Islet of Langerhans (tissue), 1 donor: ENCODE results near the gene SLC26A8.
"Not testable (repeated sequence)": the region's sequence is repeated elsewhere in the genome, so short reads cannot be mapped to it uniquely, and the experiment has no call there.

Source experiments
- FAIRE-seq: peaks from one replicate; lab custom pipeline; 2011; peaks lifted over from hg19 to GRCh38; lab: Jason Lieb, UNC

The SLC26A8 gene

GRCh38 chr6:36000451-36000850, 24.0 kb downstream of the SLC26A8 start:
- FAIRE-seq = no peak

- no peak for FAIRE-seq
Measured at GRCh38 chr6:35993150-35993549, 31.3 kb downstream of the SLC26A8 start.

GRCh38 chr6:35988047-35988446, 36.4 kb downstream of the SLC26A8 start:
- FAIRE-seq = not testable (repeated sequence)

GRCh38 chr6:35984701-35985100, 39.7 kb downstream of the SLC26A8 start:
- FAIRE-seq = no peak

GRCh38 chr6:35980991-35981645, 43.3 kb downstream of the SLC26A8 start:
- FAIRE-seq = no peak

GRCh38 chr6:35980126-35980525, 44.3 kb downstream of the SLC26A8 start:
- not testable (repeated sequence) for FAIRE-seq

- FAIRE-seq = no peak
Measured at GRCh38 chr6:35977308-35977707, 47.1 kb downstream of the SLC26A8 start.

GRCh38 chr6:35973670-35974222, 50.7 kb downstream of the SLC26A8 start:
- FAIRE-seq = no peak

- FAIRE-seq = no peak
Measured at GRCh38 chr6:35972471-35973367, 51.7 kb downstream of the SLC26A8 start.

GRCh38 chr6:35970181-35970580, 54.3 kb downstream of the SLC26A8 start:
- no peak for FAIRE-seq

- no peak for FAIRE-seq
Measured at GRCh38 chr6:35969646-35970045, 54.8 kb downstream of the SLC26A8 start.

GRCh38 chr6:35968821-35969220, 55.6 kb downstream of the SLC26A8 start:
- FAIRE-seq = no peak

GRCh38 chr6:35967076-35967774, 57.2 kb downstream of the SLC26A8 start:
- FAIRE-seq = no peak

GRCh38 chr6:35962779-35963560, 61.5 kb downstream of the SLC26A8 start:
- no peak for FAIRE-seq

GRCh38 chr6:35960187-35960586, 64.3 kb downstream of the SLC26A8 start:
- no peak for FAIRE-seq

- no peak for FAIRE-seq
Measured at GRCh38 chr6:35955970-35956369, 68.5 kb downstream of the SLC26A8 start.

GRCh38 chr6:35955521-35955920, 68.9 kb downstream of the SLC26A8 start:
- no peak for FAIRE-seq

- FAIRE-seq = no peak
Measured at GRCh38 chr6:35955071-35955470, 69.4 kb downstream of the SLC26A8 start.

- no peak for FAIRE-seq
Measured at GRCh38 chr6:35954333-35954732, 70.1 kb downstream of the SLC26A8 start.

GRCh38 chr6:35948725-35949124, 75.7 kb downstream of the SLC26A8 start:
- no peak for FAIRE-seq

GRCh38 chr6:35945650-35946025, 78.8 kb downstream of the SLC26A8 start:
- no peak for FAIRE-seq

GRCh38 chr6:35943390-35943789, 81.1 kb downstream of the SLC26A8 start:
- no peak for FAIRE-seq
